Naive thymus-derived CD8-positive, alpha-beta T cell (primary cell): ENCODE results near the gene MED16. TPM values are rescaled to one million over a fixed set of nuclear protein-coding genes. Genes with fewer than 3 reads are reported as not detected.
A peak's percentile ranks its signal among the peaks of the same experiment; 100 is the strongest.
"Not testable (repeated sequence)": the region's sequence is repeated elsewhere in the genome, so short reads cannot be mapped to it uniquely, and the experiment has no call there.

Source experiments
- ATAC-seq, 2 donors: fragments of 150-1000 bp; cut with Tn5 transposase in 1 of 2; sonication (Bioruptor Pico), chemical (Tn5 transposase) in 1 of 2; 1 replicate in 1 of 2; 2 replicates in 1 of 2; pipeline ENCODE4 v1.10.0; 2021; ENCODE audit warnings: mild to moderate bottlenecking in 2 of 2, moderate library complexity in 2 of 2
- POLR2A ChIA-PET: fragments of 350-600 bp; sonication (Branson Sonifier 250); formaldehyde crosslinking; loops from one replicate; lab custom pipeline; 2021; ENCODE audit warnings: antibody characterized with exemption; lab: Charles Lee
- DNase-seq, 10 donors: peaks; one replicate each; pipeline versions ENCODE4 v3.0.0 to v3.0.0-alpha.2; 2020 to 2022
- H3K27ac Mint-ChIP-seq, 10 donors: one replicate each; pipeline ENCODE4 v1.8.0; 2020 to 2022; ENCODE audit warnings: mild to moderate bottlenecking in 10 of 10, mixed read lengths in 10 of 10, moderate library complexity in 4 of 10, inconsistent platforms in 1 of 10
- H3K27me3 Mint-ChIP-seq, 5 donors: one replicate each; pipeline ENCODE4 v1.8.0; 2021 to 2022; ENCODE audit warnings: mixed read lengths in 5 of 5
- H3K36me3 Mint-ChIP-seq, 3 donors: one replicate each; pipeline ENCODE4 v1.8.0; 2020 to 2022; ENCODE audit warnings: mixed read lengths in 3 of 3, mild to moderate bottlenecking in 2 of 3, inconsistent platforms in 1 of 3
- H3K4me1 Mint-ChIP-seq, 4 donors: one replicate each; pipeline ENCODE4 v1.8.0; 2021 to 2022; ENCODE audit warnings: mixed read lengths in 4 of 4
- H3K4me3 Mint-ChIP-seq, 10 donors: one replicate each; pipeline ENCODE4 v1.8.0; 2020 to 2022; ENCODE audit warnings: mild to moderate bottlenecking in 10 of 10, mixed read lengths in 10 of 10, moderate library complexity in 6 of 10, inconsistent platforms in 1 of 10
- H3K9me3 Mint-ChIP-seq, 9 donors: one replicate each; pipeline ENCODE4 v1.8.0; 2020 to 2022; ENCODE audit warnings: mixed read lengths in 9 of 9, mild to moderate bottlenecking in 3 of 9, inconsistent platforms in 1 of 9, moderate library complexity in 1 of 9
- polyA plus RNA-seq, 3 donors: library from polyadenylated mRNA; unstranded; fragments of 300-500 nt; fragmentation: Illumina TruSeq; gene quantifications; one replicate each; pipeline ENCODE4 v1.2.3, GENCODE V29; 2021
- total RNA-seq, 8 experiments: library from RNA in 2 of 8; stranded (reverse) in 2 of 8; gene quantifications; one replicate each; pipeline ENCODE4 v1.2.3 and lab custom pipeline; 2021 to 2026

Gene MED16
- total and polyA plus RNA-seq, 5 experiments from 2014 or later, result 54.3 to 117 (median 68.8) TPM

DNA sequence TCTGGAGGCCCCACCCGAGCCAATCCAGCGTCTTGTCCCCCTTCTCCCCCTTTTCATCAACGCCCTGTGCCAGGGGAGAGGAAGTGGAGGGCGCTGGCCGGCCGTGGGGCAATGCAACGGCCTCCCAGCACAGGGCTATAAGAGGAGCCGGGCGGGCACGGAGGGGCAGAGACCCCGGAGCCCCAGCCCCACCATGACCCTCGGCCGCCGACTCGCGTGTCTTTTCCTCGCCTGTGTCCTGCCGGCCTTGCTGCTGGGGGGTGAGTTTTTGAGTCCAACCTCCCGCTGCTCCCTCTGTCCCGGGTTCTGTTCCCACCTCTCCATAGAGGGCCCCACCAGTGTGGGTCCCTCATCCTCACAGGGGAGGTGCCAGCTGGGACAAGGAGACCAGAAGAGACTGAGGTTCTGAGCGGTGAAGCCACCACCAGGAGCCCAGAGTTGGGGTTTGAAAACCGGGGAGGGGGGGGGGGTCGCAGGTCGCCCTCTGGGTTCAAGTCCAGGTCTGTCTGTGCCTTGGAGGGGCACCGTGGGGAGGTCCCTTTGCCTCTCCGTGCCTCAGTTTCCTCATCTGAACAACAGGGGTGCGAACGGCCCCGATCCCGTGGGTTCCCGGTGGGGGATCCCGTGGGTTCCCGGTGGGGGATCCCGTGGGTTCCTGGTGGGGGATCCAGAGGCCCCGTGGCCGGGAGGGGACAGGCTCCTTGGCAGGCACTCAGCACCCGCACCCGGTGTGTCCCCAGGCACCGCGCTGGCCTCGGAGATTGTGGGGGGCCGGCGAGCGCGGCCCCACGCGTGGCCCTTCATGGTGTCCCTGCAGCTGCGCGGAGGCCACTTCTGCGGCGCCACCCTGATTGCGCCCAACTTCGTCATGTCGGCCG lies 40.6 kb downstream of the MED16 start, which contains the start of gene ELANE:
ELANE (plus strand) TSS at position 168 of the 878 bp plus-strand sequence; CDS start at position 194, 26 bp downstream.
- DNase-seq, result no peak
- H3K27ac Mint-ChIP-seq, result no peak within 1 kb of the TSS
- POLR2A ChIA-PET, result interaction anchor here (0.6 kb wide), 1 partner anchor 114 kb away, joined by 3 read pairs; no protein-coding TSS in a partner anchor

DNA sequence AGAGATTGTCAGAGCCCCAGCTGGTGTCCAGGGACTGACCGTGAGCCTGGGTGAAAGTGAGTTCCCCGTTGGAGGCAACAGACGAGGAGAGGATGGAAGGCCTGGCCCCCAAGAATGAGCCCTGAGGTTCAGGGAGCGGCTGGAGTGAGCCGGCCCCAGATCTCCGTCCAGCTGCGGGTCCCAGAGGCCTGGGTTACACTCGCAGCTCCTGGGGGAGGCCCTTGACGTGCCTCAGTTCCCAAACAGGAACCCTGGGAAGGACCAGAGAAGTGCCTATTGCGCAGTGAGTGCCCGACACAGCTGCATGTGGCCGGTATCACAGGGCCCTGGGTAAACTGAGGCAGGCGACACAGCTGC lies 42.0 kb downstream of the MED16 start:
- ATAC-seq (no peak), DNase-seq (no peak)
- H3K4me1 Mint-ChIP-seq, result no peaks in the 10 kb centered on the region
- H3K27ac Mint-ChIP-seq, result no peak overlapping the region
- no peak overlapping the region for H3K4me3 Mint-ChIP-seq
- POLR2A ChIA-PET, result interaction anchor here (0.8 kb wide), 1 partner anchor 9 kb away, joined by 3 read pairs; no protein-coding TSS in a partner anchor
- peaks cover 5 to 58% (median 24%) of the 10 kb centered on the region in 5 donors for H3K27me3 Mint-ChIP-seq
- H3K9me3 Mint-ChIP-seq, result no peaks in the 10 kb centered on the region
- H3K36me3 Mint-ChIP-seq, result no peaks in the 10 kb centered on the region

More for the DNA sequence above, 40.6 kb downstream of the MED16 start, which contains the start of gene ELANE:
- H3K27me3 Mint-ChIP-seq, result peaks cover 1 to 48% (median 14%) of the 10 kb centered on the region in 5 donors
- ATAC-seq, result no peak
- H3K4me3 Mint-ChIP-seq, result no peak within 1 kb of the TSS
- H3K9me3 Mint-ChIP-seq, result no peaks in the 10 kb centered on the region
- H3K4me1 Mint-ChIP-seq, result peaks cover 0 to 2% (median 1%) of the 10 kb centered on the region in 4 donors
- no peaks in the 10 kb centered on the region for H3K36me3 Mint-ChIP-seq

DNA sequence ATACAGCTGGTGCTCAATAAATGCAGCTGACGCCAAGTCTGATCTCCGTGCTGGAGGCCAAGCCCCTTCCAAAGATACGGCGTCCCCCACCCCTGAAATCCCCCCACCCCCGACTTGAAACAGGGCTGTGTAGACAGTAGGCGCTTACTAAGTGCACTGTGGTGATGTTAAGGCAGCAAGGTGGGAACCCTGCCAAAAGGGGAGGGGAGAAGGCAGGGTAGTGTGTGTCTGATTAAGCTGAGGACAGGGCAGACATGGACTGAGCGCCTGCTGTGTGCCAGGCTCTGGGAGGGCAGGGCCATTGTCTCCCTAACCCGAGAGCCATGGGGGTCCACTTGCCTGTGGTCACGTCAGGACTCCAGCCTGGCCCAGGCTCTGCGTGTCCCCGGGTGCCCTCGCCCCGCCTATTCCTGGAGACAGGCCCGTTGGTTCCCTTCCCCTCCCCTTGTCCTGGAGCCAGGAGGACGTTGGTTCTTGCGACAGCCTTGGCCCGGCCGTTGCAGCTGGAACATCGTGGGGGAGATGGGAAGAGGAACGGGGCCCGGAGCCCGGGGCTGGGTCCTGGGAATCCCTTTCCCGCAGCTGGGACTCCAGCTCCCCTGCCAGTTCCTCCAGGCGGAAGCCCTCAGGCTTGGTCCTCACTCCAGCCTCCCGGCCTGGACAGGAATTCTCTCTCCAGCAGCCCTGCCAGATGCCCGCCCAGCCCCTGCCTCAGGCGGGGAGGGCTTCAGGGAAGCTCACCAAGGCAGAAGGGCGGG lies 42.6 kb downstream of the MED16 start:
- Mint-ChIP-seq H3K9me3 (no peaks in the 10 kb centered on the region), H3K27ac (no peak overlapping the region), H3K27me3 (peaks cover 10 to 63% (median 29%) of the 10 kb centered on the region in 5 donors), H3K4me1 (no peaks in the 10 kb centered on the region), H3K36me3 (peaks cover 0 to 4% (median 0%) of the 10 kb centered on the region in 3 donors), H3K4me3 (no peak overlapping the region)
- POLR2A ChIA-PET, result interaction anchor here (0.6 to 0.8 kb wide), 2 partner anchors 10 to 48 kb away, joined by 3 read pairs; no protein-coding TSS in a partner anchor
- ATAC-seq, result no peak
- DNase-seq, result no peak

DNA sequence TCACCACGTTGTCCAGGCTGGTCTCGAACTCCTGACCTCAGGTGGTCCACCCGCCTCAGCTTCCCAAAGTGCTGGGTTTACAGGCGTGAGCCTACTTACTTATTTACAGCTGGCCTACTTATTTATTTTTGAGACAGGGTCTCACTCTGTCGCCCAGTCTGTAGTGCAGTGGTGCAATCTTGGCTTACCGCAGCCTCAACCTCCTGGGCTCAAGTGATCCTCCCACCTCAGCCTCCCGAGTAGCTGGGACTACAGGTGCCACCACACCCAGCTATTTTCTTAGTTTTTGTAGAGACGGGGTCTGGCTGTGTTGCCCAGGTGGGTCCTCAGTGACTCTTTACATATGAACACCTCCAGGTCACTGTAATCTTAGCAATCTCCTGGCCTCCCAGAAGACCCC lies 43.8 kb downstream of the MED16 start:
- peaks cover 13 to 71% (median 34%) of the 10 kb centered on the region in 5 donors for H3K27me3 Mint-ChIP-seq
- POLR2A ChIA-PET, result interaction anchor here (0.7 kb wide), 1 partner anchor 53 kb away, joined by 3 read pairs; no protein-coding TSS in a partner anchor
- not testable (repeated sequence) for H3K9me3 Mint-ChIP-seq, H3K36me3 Mint-ChIP-seq, H3K4me1 Mint-ChIP-seq, DNase-seq, ATAC-seq, H3K27ac Mint-ChIP-seq, H3K4me3 Mint-ChIP-seq

DNA sequence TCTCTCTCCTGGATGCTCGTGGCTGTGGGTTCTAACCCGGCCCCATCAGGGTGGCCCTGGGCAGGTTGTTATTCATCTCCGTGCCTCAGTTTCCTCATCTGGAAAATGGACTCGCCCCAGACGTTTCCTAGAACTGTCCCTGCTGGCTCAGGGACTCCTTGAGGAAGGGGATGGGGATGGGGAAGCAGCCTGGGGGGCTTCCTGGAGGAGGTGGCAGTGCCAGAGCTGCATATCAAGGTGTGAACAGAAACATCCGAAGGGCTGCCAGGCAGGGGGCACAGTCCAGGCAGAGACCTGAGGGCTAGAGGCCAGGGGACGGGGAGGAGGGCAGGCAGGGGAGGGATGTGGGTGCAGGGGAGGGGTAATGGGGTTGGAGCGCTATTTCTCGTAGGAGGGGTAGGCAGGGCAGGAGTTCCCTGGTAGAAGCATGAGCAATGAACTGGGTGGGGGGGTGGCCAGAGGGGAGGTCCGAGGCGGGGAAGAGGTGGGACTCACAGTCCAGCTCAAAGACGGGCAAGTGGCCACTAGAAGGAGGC lies 44.5 kb downstream of the MED16 start:
- Mint-ChIP-seq H3K27me3 (peaks cover 13 to 71% (median 34%) of the 10 kb centered on the region in 5 donors), H3K36me3 (peaks cover 0 to 7% (median 0%) of the 10 kb centered on the region in 3 donors), H3K9me3 (peaks cover 0 to 3% (median 0%) of the 10 kb centered on the region in 9 donors), H3K27ac (no peak overlapping the region), H3K4me1 (peaks cover 3 to 7% (median 4%) of the 10 kb centered on the region in 4 donors), H3K4me3 (no peak overlapping the region)
- POLR2A ChIA-PET, result no interaction called here
- no peak for ATAC-seq
- DNase-seq, result no peak

DNA sequence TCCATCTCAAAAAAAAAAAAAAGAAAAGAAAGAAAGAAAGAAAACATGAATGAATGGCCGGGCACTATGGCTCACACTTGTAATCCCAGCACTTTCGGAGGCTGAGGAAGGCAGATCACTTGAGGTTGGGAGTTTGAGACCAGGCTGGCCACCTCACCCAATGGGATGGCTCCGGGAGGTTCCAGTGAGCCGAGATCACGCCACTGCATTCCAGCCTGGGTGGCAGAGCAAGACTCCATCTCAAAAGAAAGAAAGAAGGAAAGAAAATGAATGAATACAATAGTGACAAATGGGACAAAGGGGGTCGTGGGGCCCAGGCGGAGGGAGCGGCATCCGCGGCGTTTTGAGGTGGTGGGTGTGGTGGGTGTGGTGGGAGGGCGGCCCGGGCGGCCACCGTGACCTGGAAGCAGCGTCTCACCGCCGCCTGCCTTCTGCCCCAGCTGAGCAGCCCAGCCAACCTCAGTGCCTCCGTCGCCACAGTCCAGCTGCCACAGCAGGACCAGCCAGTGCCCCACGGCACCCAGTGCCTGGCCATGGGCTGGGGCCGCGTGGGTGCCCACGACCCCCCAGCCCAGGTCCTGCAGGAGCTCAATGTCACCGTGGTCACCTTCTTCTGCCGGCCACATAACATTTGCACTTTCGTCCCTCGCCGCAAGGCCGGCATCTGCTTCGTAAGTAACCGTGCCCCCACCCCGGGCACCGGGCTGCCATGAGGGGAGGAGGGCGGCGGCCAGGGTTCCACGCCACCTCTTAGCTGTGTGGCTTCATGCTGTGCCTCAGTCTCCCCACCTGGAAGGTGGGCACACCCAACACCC lies 47.1 kb downstream of the MED16 start:
- peaks cover 16 to 75% (median 43%) of the 10 kb centered on the region in 5 donors for H3K27me3 Mint-ChIP-seq
- ATAC-seq (no peak), DNase-seq (no peak)
- H3K27ac Mint-ChIP-seq, result no peak overlapping the region
- H3K4me3 Mint-ChIP-seq, result peak overlapping the region in 1 of 10 donors; percentile 49
- H3K9me3 Mint-ChIP-seq, result peaks cover 0 to 3% (median 0%) of the 10 kb centered on the region in 9 donors
- peaks cover 3 to 13% (median 6%) of the 10 kb centered on the region in 4 donors for H3K4me1 Mint-ChIP-seq
- POLR2A ChIA-PET, result no interaction called here
- H3K36me3 Mint-ChIP-seq, result peaks cover 0 to 7% (median 0%) of the 10 kb centered on the region in 3 donors

DNA sequence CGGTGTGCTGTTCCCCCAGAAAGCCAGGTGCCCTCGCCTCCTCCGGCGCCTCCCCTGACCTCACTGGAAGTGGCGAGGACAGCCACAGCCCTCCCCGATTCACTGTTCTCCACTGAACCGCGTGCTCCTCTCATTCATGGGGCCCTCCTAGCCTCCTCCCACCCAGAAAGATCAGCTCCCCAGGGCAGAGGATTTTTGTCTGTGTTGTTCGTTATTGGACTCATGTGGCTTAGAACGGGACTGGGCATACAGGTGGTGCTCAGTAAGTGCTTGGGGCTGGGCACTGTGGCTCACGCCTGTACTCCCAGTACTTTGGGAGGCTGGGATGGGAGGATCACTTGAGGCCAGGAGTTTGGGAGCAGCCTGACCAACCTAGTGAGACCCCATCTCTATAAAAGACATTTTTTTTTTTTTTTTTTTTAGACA lies 48.4 kb downstream of the MED16 start:
- H3K4me1 Mint-ChIP-seq, result peaks cover 3 to 13% (median 6%) of the 10 kb centered on the region in 4 donors
- H3K4me3 Mint-ChIP-seq, result peak overlapping the region in 6 of 10 donors; percentile 13 to 79 (median 54)
- H3K9me3 Mint-ChIP-seq, result peaks cover 0 to 3% (median 0%) of the 10 kb centered on the region in 9 donors
- peaks cover 16 to 66% (median 43%) of the 10 kb centered on the region in 5 donors for H3K27me3 Mint-ChIP-seq
- peak in 3 of 10 donors; percentile 22 to 33 (median 22) for DNase-seq
- ATAC-seq, result peak; percentile 55 to 80
- peaks cover 0 to 7% (median 0%) of the 10 kb centered on the region in 3 donors for H3K36me3 Mint-ChIP-seq
- POLR2A ChIA-PET, result no interaction called here
- no peak overlapping the region for H3K27ac Mint-ChIP-seq

DNA sequence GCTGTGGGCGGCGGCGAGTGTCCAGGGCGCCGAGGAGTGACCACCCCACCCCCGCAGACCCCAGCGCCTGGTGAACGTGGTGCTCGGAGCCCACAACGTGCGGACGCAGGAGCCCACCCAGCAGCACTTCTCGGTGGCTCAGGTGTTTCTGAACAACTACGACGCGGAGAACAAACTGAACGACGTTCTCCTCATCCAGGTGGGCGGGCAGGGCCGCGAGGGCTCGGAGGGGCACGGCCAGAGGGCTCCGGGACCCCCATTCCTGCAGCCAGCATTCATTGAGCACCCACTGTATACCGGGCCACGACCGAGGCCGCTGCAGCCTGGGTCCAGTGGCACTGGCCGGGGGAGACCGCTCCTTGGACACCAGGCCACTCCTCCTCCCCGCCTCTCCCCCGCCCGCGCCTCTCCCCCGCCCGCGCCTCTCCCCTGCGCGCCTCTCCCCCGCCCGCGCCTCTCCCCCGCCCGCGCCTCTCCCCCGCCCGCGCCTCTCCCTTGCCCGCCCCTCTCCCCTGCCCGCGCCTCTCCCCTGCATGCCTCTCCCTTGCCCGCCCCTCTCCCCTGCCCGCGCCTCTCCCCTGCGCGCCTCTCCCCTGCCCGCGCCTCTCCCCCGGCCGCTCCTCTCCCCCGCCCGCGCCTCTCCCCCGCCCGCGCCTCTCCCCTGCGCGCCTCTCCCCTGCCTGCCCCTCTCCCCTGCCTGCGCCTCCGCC lies 49.0 kb downstream of the MED16 start:
- H3K4me3 Mint-ChIP-seq, result peak overlapping the region in 3 of 10 donors; percentile 71 to 79 (median 74)
- POLR2A ChIA-PET, result no interaction called here
- H3K36me3 Mint-ChIP-seq, result peaks cover 0 to 7% (median 0%) of the 10 kb centered on the region in 3 donors
- peaks cover 0 to 3% (median 0%) of the 10 kb centered on the region in 9 donors for H3K9me3 Mint-ChIP-seq
- ATAC-seq (no peak), DNase-seq (no peak)
- peaks cover 15 to 60% (median 43%) of the 10 kb centered on the region in 5 donors for H3K27me3 Mint-ChIP-seq
- no peak overlapping the region for H3K27ac Mint-ChIP-seq
- H3K4me1 Mint-ChIP-seq, result peaks cover 3 to 13% (median 6%) of the 10 kb centered on the region in 4 donors

DNA sequence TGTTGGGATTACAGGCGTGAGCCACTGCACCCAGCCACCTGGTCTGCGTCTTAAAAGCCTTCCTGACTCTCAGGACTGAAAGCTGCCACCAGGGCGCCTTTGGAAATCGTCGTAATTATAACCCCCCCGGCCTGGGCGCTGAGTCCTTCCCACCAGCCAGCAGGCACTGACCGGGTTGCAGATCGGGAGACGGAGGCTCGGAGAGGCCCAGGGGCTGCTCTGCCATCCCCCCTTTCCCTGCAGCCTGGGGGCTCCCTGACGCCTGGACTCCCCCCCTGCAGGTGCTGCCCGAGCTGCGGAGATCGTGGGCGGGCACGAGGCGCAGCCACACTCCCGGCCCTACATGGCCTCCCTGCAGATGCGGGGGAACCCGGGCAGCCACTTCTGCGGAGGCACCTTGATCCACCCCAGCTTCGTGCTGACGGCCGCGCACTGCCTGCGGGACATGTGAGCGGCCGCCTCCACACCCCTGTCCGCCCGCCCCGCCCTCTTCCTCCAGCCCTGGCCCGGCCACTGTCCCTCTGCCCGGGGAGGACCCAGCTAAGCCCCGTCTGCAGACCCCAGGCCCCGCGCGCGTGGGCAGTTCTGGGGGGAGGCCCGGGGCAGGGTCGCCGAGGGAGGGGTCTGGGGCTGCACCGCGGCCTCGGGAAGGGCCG lies 49.7 kb downstream of the MED16 start:
- peak; percentile 44 to 54 for ATAC-seq
- Mint-ChIP-seq H3K9me3 (peaks cover 0 to 3% (median 0%) of the 10 kb centered on the region in 9 donors), H3K27me3 (peaks cover 15 to 55% (median 38%) of the 10 kb centered on the region in 5 donors), H3K36me3 (peaks cover 0 to 7% (median 0%) of the 10 kb centered on the region in 3 donors), H3K27ac (no peak overlapping the region), H3K4me3 (peak overlapping the region in 2 of 10 donors; percentile 9 to 36), H3K4me1 (peaks cover 3 to 13% (median 6%) of the 10 kb centered on the region in 4 donors)
- DNase-seq, result no peak
- POLR2A ChIA-PET, result no interaction called here

DNA sequence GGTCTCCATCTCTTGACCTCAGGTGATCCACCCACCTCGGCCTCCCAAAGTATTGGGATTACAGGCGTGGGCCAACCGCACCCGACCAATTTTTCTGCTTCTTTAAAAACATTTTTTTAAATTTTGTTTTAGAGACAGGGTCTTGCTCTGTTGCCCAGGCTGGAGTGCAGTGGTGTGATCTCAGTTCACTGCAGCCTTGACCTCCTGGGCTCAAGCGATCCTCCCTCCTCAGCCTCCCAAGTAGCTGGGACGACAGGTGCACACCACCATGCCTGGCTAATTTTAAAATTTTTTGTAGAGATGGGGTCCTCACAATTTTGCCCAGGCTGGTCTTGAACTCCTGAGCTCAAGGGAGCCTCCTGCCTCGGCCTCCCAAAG lies 50.2 kb downstream of the MED16 start:
- peak overlapping the region in 1 of 10 donors; percentile 36 for H3K4me3 Mint-ChIP-seq
- POLR2A ChIA-PET, DNase-seq, H3K27ac Mint-ChIP-seq, H3K36me3 Mint-ChIP-seq, H3K9me3 Mint-ChIP-seq, ATAC-seq: not testable (repeated sequence)
- H3K27me3 Mint-ChIP-seq, result peaks cover 15 to 50% (median 33%) of the 10 kb centered on the region in 5 donors
- peaks cover 3 to 13% (median 6%) of the 10 kb centered on the region in 4 donors for H3K4me1 Mint-ChIP-seq
